GM23338 (cell line): Measurements from ENCODE around the gene HAPLN3. TPM values are rescaled to one million over a fixed set of nuclear protein-coding genes. Genes with fewer than 3 reads are reported as not detected.

ENCODE experiments used
- ATAC-seq: fragments of 200-7000 bp; cut with Tn5 transposase; 3 replicates; pipeline ENCODE4 v1.9.1; 2020
- DNase-seq: peaks from one replicate; pipeline ENCODE4 v3.0.0-alpha.2; 2015; ENCODE audit warnings: low spot score
- H2AFZ ChIP-seq: fragments of 200-600 bp; sonication (generic); 2 replicates; pipeline ENCODE4 v1.8.0; 2016; ENCODE audit warnings: antibody characterized with exemption, mild to moderate bottlenecking, moderate library complexity
- H3F3A ChIP-seq: fragments of 200-600 bp; sonication (generic); replicated peaks from 2 replicates; pipeline ENCODE4 v1.8.0; 2017; ENCODE audit warnings: antibody characterized with exemption, mixed run types, low read depth
- H3K27ac ChIP-seq: fragments of 200-600 bp; sonication (generic); 2 replicates; pipeline ENCODE4 v1.6.1; 2016; ENCODE audit warnings: low read depth
- H3K27me3 ChIP-seq: fragments of 200-600 bp; sonication (generic); 2 replicates; pipeline ENCODE4 v1.8.0; 2016; ENCODE audit warnings: mild to moderate bottlenecking, mixed run types, moderate library complexity; ENCODE audit not compliant: insufficient read depth
- H3K36me3 ChIP-seq: fragments of 200-600 bp; sonication (generic); 2 replicates; pipeline ENCODE4 v1.8.0; 2016; ENCODE audit warnings: mild to moderate bottlenecking; ENCODE audit not compliant: insufficient read depth
- H3K4me1 ChIP-seq: fragments of 200-600 bp; sonication (generic); 2 replicates; pipeline ENCODE4 v1.8.0; 2016; ENCODE audit warnings: mild to moderate bottlenecking, moderate library complexity; ENCODE audit not compliant: insufficient read depth
- H3K4me2 ChIP-seq: fragments of 200-600 bp; sonication (generic); 2 replicates; pipeline ENCODE4 v1.7.1; 2017; ENCODE audit warnings: mixed run types
- H3K4me3 ChIP-seq: fragments of 200-600 bp; sonication (generic); 2 replicates; pipeline ENCODE4 v1.6.1; 2016; ENCODE audit warnings: mixed run types
- H3K79me2 ChIP-seq: fragments of 200-600 bp; sonication (generic); replicated peaks from 2 replicates; pipeline ENCODE4 v1.8.0; 2017; ENCODE audit warnings: mild to moderate bottlenecking; ENCODE audit not compliant: insufficient read depth
- H3K9me2 ChIP-seq: fragments of 200-600 bp; sonication (generic); 2 replicates; pipeline ENCODE4 v1.8.0; 2017; ENCODE audit not compliant: insufficient read depth
- H4K20me1 ChIP-seq: fragments of 200-600 bp; sonication (generic); replicated peaks from 2 replicates; pipeline ENCODE4 v1.8.0; 2017; ENCODE audit warnings: mild to moderate bottlenecking; ENCODE audit not compliant: insufficient read depth
- H3K27ac Mint-ChIP-seq: 2 replicates; pipeline ENCODE4 v1.8.0; 2020; ENCODE audit warnings: inconsistent platforms, mild to moderate bottlenecking, moderate library complexity, mixed read lengths
- H3K27me3 Mint-ChIP-seq: 3 replicates; pipeline ENCODE4 v1.8.0; 2022; ENCODE audit warnings: low read depth, mild to moderate bottlenecking, moderate library complexity, mixed read lengths, inconsistent platforms; ENCODE audit not compliant: insufficient read depth, poor library complexity
- H3K36me3 Mint-ChIP-seq: 3 replicates; pipeline ENCODE4 v1.8.0; 2021; ENCODE audit warnings: low read depth, mild to moderate bottlenecking, inconsistent platforms, moderate library complexity, mixed read lengths
- H3K4me1 Mint-ChIP-seq: 3 replicates; pipeline ENCODE4 v1.8.0; 2020; ENCODE audit warnings: mild to moderate bottlenecking, inconsistent platforms, mixed read lengths
- H3K4me3 Mint-ChIP-seq: 3 replicates; pipeline ENCODE4 v1.8.0; 2021; ENCODE audit warnings: moderate library complexity, mild to moderate bottlenecking, inconsistent platforms, mixed read lengths
- H3K9me3 Mint-ChIP-seq: 3 replicates; pipeline ENCODE4 v1.8.0; 2020; ENCODE audit warnings: moderate library complexity, mild to moderate bottlenecking, inconsistent platforms, mixed read lengths
- CREB1 ChIP-seq: fragments of 250-450 bp; sonication (Bioruptor Pico); IDR thresholded peaks from 2 replicates; pipeline ENCODE4 v1.5.0; 2020; ENCODE audit warnings: low read depth, mild to moderate bottlenecking, moderate library complexity
- CTCF ChIP-seq, 2 experiments: fragments of 200-600 bp in 1 of 2; sonication (generic) in 1 of 2; conservative IDR thresholded peaks; 2 replicates each; pipeline versions ENCODE4 v1.5.1 to v1.6.1; 2016 to 2017; ENCODE audit warnings: antibody characterized with exemption in 2 of 2, low read depth in 2 of 2, mild to moderate bottlenecking in 2 of 2, moderate library complexity in 1 of 2
- ETS1 ChIP-seq: IDR thresholded peaks from 2 replicates; pipeline ENCODE4 v1.6.1; 2016; ENCODE audit warnings: antibody characterized with exemption
- EZH2 ChIP-seq: fragments of 200-600 bp; sonication (generic); IDR thresholded peaks from one replicate; pipeline ENCODE4 v1.8.0; 2017; ENCODE audit warnings: antibody characterized with exemption, mild to moderate bottlenecking, low read depth; ENCODE audit not compliant: unreplicated experiment
- EZH2phosphoT487 ChIP-seq: fragments of 200-600 bp; sonication (generic); IDR thresholded peaks from one replicate; pipeline ENCODE4 v1.8.1; 2018; ENCODE audit warnings: antibody characterized with exemption; ENCODE audit not compliant: unreplicated experiment
- JUNB ChIP-seq: IDR thresholded peaks from one replicate; pipeline ENCODE4 v1.6.1; 2016; ENCODE audit warnings: antibody characterized with exemption; ENCODE audit not compliant: unreplicated experiment
- POLR2AphosphoS5 ChIP-seq: IDR thresholded peaks from 2 replicates; pipeline ENCODE4 v1.6.1; 2016; ENCODE audit warnings: antibody characterized with exemption, low read depth
- ZNF114 ChIP-seq: fragments of 250-450 bp; sonication (Bioruptor Pico); IDR thresholded peaks from 2 replicates; pipeline ENCODE4 v1.5.0; 2020; ENCODE audit warnings: mild to moderate bottlenecking, moderate library complexity
- ZNF331 ChIP-seq: fragments of 250-450 bp; sonication (Bioruptor Pico); IDR thresholded peaks from 2 replicates; pipeline ENCODE4 v1.5.0; 2020; ENCODE audit warnings: low read depth, mild to moderate bottlenecking, moderate library complexity
- polyA plus RNA-seq: library from polyadenylated mRNA; unstranded; fragments of >200 nt; fragmentation: Nextera tagmentation; extraction: Ambion mirVana; gene quantifications from 2 replicates; pipeline ENCODE4 v1.2.1, GENCODE V29; 2016
- total RNA-seq: library from RNA; depleted of rRNA; stranded (reverse); fragments of >200 nt; shearing (Covaris generic); gene quantifications from 2 replicates; pipeline ENCODE4 v1.2.3, GENCODE V29; 2014
- TF ChIP-seq, protein P1 (sequence below): fragments of 250-450 bp; sonication (Bioruptor Pico); IDR thresholded peaks from 2 replicates; pipeline ENCODE4 v1.5.0; 2020; ENCODE audit warnings: mild to moderate bottlenecking, moderate library complexity

Gene HAPLN3
- total and polyA plus RNA-seq, 2 experiments from 2014 or later, result 22.7 to 62.6 TPM

GRCh38 chr15:88849376-88850072 lies 45.8 kb downstream of the HAPLN3 start (continued):
- TF ChIP-seq, protein P1, sequence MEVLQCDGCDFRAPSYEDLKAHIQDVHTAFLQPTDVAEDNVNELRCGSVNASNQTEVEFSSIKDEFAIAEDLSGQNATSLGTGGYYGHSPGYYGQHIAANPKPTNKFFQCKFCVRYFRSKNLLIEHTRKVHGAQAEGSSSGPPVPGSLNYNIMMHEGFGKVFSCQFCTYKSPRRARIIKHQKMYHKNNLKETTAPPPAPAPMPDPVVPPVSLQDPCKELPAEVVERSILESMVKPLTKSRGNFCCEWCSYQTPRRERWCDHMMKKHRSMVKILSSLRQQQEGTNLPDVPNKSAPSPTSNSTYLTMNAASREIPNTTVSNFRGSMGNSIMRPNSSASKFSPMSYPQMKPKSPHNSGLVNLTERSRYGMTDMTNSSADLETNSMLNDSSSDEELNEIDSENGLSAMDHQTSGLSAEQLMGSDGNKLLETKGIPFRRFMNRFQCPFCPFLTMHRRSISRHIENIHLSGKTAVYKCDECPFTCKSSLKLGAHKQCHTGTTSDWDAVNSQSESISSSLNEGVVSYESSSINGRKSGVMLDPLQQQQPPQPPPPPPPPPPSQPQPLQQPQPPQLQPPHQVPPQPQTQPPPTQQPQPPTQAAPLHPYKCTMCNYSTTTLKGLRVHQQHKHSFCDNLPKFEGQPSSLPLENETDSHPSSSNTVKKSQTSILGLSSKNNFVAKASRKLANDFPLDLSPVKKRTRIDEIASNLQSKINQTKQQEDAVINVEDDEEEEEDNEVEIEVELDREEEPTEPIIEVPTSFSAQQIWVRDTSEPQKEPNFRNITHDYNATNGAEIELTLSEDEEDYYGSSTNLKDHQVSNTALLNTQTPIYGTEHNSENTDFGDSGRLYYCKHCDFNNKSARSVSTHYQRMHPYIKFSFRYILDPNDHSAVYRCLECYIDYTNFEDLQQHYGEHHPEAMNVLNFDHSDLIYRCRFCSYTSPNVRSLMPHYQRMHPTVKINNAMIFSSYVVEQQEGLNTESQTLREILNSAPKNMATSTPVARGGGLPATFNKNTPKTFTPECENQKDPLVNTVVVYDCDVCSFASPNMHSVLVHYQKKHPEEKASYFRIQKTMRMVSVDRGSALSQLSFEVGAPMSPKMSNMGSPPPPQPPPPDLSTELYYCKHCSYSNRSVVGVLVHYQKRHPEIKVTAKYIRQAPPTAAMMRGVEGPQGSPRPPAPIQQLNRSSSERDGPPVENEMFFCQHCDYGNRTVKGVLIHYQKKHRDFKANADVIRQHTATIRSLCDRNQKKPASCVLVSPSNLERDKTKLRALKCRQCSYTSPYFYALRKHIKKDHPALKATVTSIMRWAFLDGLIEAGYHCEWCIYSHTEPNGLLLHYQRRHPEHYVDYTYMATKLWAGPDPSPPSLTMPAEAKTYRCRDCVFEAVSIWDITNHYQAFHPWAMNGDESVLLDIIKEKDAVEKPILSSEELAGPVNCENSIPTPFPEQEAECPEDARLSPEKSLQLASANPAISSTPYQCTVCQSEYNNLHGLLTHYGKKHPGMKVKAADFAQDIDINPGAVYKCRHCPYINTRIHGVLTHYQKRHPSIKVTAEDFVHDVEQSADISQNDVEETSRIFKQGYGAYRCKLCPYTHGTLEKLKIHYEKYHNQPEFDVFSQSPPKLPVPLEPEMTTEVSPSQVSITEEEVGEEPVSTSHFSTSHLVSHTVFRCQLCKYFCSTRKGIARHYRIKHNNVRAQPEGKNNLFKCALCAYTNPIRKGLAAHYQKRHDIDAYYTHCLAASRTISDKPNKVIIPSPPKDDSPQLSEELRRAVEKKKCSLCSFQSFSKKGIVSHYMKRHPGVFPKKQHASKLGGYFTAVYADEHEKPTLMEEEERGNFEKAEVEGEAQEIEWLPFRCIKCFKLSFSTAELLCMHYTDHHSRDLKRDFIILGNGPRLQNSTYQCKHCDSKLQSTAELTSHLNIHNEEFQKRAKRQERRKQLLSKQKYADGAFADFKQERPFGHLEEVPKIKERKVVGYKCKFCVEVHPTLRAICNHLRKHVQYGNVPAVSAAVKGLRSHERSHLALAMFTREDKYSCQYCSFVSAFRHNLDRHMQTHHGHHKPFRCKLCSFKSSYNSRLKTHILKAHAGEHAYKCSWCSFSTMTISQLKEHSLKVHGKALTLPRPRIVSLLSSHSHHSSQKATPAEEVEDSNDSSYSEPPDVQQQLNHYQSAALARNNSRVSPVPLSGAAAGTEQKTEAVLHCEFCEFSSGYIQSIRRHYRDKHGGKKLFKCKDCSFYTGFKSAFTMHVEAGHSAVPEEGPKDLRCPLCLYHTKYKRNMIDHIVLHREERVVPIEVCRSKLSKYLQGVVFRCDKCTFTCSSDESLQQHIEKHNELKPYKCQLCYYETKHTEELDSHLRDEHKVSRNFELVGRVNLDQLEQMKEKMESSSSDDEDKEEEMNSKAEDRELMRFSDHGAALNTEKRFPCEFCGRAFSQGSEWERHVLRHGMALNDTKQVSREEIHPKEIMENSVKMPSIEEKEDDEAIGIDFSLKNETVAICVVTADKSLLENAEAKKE, result no peak

DNA sequence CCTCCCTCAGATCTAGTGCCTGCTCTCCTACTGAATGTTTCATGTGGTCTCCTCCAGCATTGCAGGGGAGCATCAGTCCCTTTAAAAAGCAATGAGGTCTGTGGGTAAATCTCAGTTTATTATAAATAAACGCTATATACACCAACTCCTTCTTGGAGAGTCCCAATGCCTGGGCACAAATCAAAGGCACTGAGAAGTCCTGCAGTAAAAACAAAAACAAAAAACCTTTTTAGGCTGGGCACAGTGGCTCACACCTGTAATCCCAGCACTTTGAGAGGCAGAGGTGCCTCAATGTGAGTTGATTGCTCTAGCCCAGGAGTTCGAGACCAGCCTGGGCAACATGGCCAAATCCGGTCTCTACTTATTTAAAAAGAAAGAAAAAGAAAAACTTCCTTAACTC lies 47.1 kb downstream of the HAPLN3 start:
- no peaks in the 10 kb centered on the region for H3K9me3 Mint-ChIP-seq
- Histone ChIP-seq H3K4me2 (no peak overlapping the region), H3K4me3 (no peak overlapping the region), H3K27ac (no peak overlapping the region), H3F3A (no peaks in the 10 kb centered on the region), H3K4me1 (no peaks in the 10 kb centered on the region), H3K36me3 (no peaks in the 10 kb centered on the region), H3K79me2 (no peaks in the 10 kb centered on the region), H4K20me1 (no peaks in the 10 kb centered on the region), H3K27me3 (no peaks in the 10 kb centered on the region), H2AFZ (no peak overlapping the region), H3K9me2 (no peaks in the 10 kb centered on the region)
- DNase-seq (no peak), ATAC-seq (no peak)
- H3K4me1 Mint-ChIP-seq, result no peaks in the 10 kb centered on the region
- no peaks in the 10 kb centered on the region for H3K36me3 Mint-ChIP-seq
- H3K27ac Mint-ChIP-seq, result no peak overlapping the region
- H3K4me3 Mint-ChIP-seq, result no peak overlapping the region
- peaks cover 1% of the 10 kb centered on the region for H3K27me3 Mint-ChIP-seq
- no peak for TF ChIP-seq POLR2AphosphoS5

GRCh38 chr15:88847144-88847543 lies 48.2 kb downstream of the HAPLN3 start:
- Mint-ChIP-seq H3K27ac (no peak overlapping the region), H3K4me3 (no peak overlapping the region), H3K36me3 (no peaks in the 10 kb centered on the region), H3K9me3 (no peaks in the 10 kb centered on the region), H3K27me3 (peaks cover 1% of the 10 kb centered on the region), H3K4me1 (no peaks in the 10 kb centered on the region)
- Histone ChIP-seq H3K9me2 (no peaks in the 10 kb centered on the region), H2AFZ (0 out of 2 replicates have a peak overlapping the region, but pooled peaks have one; percentile 43), H3K4me2 (no peak overlapping the region), H3K36me3 (no peaks in the 10 kb centered on the region), H3K79me2 (no peaks in the 10 kb centered on the region), H3K27ac (no peak overlapping the region), H3F3A (no peaks in the 10 kb centered on the region), H3K4me3 (no peak overlapping the region), H3K4me1 (no peaks in the 10 kb centered on the region), H4K20me1 (no peaks in the 10 kb centered on the region), H3K27me3 (no peaks in the 10 kb centered on the region)
- DNase-seq (no peak), ATAC-seq (peak; percentile 62)
- TF ChIP-seq ZNF114, result no peak
- no peak for TF ChIP-seq ZNF331 (CRISPR knock-in tag)
- TF ChIP-seq POLR2AphosphoS5, result no peak
- no peak for TF ChIP-seq JUNB
- no peak for TF ChIP-seq CTCF (conservative IDR thresholded peaks at IDR 0.05; ENCODE audit: low read depth in 2 of 2)
- no peak for TF ChIP-seq ETS1
- TF ChIP-seq EZH2, result no peak
- no peak for TF ChIP-seq EZH2phosphoT487
- no peak for TF ChIP-seq CREB1 (CRISPR knock-in tag)
